ENCODE measurements around the gene CDK19. TPM values are rescaled to one million over a fixed set of nuclear protein-coding genes. Genes with fewer than 3 reads are reported as not detected.
"Not testable (repeated sequence)": the region's sequence is repeated elsewhere in the genome, so short reads cannot be mapped to it uniquely, and the experiment has no call there.

CDK19 gene
- total RNA-seq, 4 donors from 2014 or later = 3.0 to 7.4 (median 6.3) TPM

GRCh38 chr6:110757926-110758325, 57.3 kb downstream of the CDK19 start:
- Histone ChIP-seq H3K4me3 (no peak overlapping the region), H3K27me3 (no peaks in the 10 kb centered on the region), H3K9me3 (no peaks in the 10 kb centered on the region), H3K27ac (no peak overlapping the region), H3K36me3 (no peaks in the 10 kb centered on the region), H3K4me1 (no peaks in the 10 kb centered on the region)
- in situ Hi-C loops (cut with MboI; ENCODE audit: low sequenced_read_pairs in 4 of 4) = no loop called here
- TF ChIP-seq CTCF (IDR thresholded peaks at IDR 0.05 in 4 of 5, conservative IDR thresholded peaks at IDR 0.05 in 1 of 5) = no peak
- no peak for TF ChIP-seq POLR2A (IDR thresholded peaks at IDR 0.05)
- no peak for ATAC-seq
- DNase-seq = no peak
- intact Hi-C loops (cut with DNase I; ENCODE audit: low total_unique reads) = no loop called here

GRCh38 chr6:110756817-110757216, 58.5 kb downstream of the CDK19 start:
- Histone ChIP-seq H3K9me3 (no peaks in the 10 kb centered on the region), H3K4me1 (no peaks in the 10 kb centered on the region), H3K27me3 (no peaks in the 10 kb centered on the region), H3K4me3 (no peak overlapping the region), H3K36me3 (no peaks in the 10 kb centered on the region), H3K27ac (no peak overlapping the region)
- ATAC-seq = no peak
- no peak for TF ChIP-seq CTCF (IDR thresholded peaks at IDR 0.05 in 4 of 5, conservative IDR thresholded peaks at IDR 0.05 in 1 of 5)
- no peak for TF ChIP-seq POLR2A (IDR thresholded peaks at IDR 0.05)
- intact Hi-C loops (cut with DNase I; ENCODE audit: low total_unique reads) = no loop called here
- in situ Hi-C loops (cut with MboI; ENCODE audit: low sequenced_read_pairs in 4 of 4) = no loop called here
- no peak for DNase-seq

- Histone ChIP-seq H3K36me3 (no peaks in the 10 kb centered on the region), H3K27me3 (no peaks in the 10 kb centered on the region), H3K27ac (no peak overlapping the region), H3K4me3 (no peak overlapping the region), H3K4me1 (no peaks in the 10 kb centered on the region), H3K9me3 (no peaks in the 10 kb centered on the region)
- TF ChIP-seq CTCF (IDR thresholded peaks at IDR 0.05 in 4 of 5, conservative IDR thresholded peaks at IDR 0.05 in 1 of 5) = no peak
- no peak for TF ChIP-seq POLR2A (IDR thresholded peaks at IDR 0.05)
- DNase-seq (no peak), ATAC-seq (no peak)
- in situ Hi-C loops (cut with MboI; ENCODE audit: low sequenced_read_pairs in 4 of 4) = no loop called here
- intact Hi-C loops (cut with DNase I; ENCODE audit: low total_unique reads) = no loop called here
Observed at GRCh38 chr6:110755411-110755834, 59.8 kb downstream of the CDK19 start.

- H3K36me3 ChIP-seq; intact Hi-C loops (cut with DNase I; ENCODE audit: low total_unique reads); H3K4me1 ChIP-seq; ATAC-seq; H3K4me3 ChIP-seq; H3K9me3 ChIP-seq; H3K27me3 ChIP-seq; DNase-seq; H3K27ac ChIP-seq; in situ Hi-C loops (cut with MboI; ENCODE audit: low sequenced_read_pairs in 4 of 4): not testable (repeated sequence)
Observed at GRCh38 chr6:110753936-110754668, 61.2 kb downstream of the CDK19 start.

GRCh38 chr6:110748453-110748852, 66.8 kb downstream of the CDK19 start:
- DNase-seq (no peak), ATAC-seq (no peak)
- intact Hi-C loops (cut with DNase I; ENCODE audit: low total_unique reads) = no loop called here
- Histone ChIP-seq H3K27ac (no peak overlapping the region), H3K36me3 (peaks cover 0 to 7% of the 10 kb centered on the region in 2 donors), H3K4me1 (no peaks in the 10 kb centered on the region), H3K27me3 (no peaks in the 10 kb centered on the region), H3K9me3 (no peaks in the 10 kb centered on the region), H3K4me3 (no peak overlapping the region)
- in situ Hi-C loops (cut with MboI; ENCODE audit: low sequenced_read_pairs in 4 of 4) = no loop called here
- TF ChIP-seq CTCF (IDR thresholded peaks at IDR 0.05 in 4 of 5, conservative IDR thresholded peaks at IDR 0.05 in 1 of 5) = no peak
